AG04450 (cell line): ENCODE results near the gene CCM2. TPM values are rescaled to one million over a fixed set of nuclear protein-coding genes. Genes with fewer than 3 reads are reported as not detected.

Source experiments
- CTCF ChIA-PET: fragments of 300-600, 350-600 bp; formaldehyde crosslinking; extraction: SDS; loops from one replicate; lab custom pipeline; 2022; ENCODE audit warnings: antibody characterized with exemption, inconsistent platforms; lab: Charles Lee
- POLR2A ChIA-PET: fragments of 350-600 bp; formaldehyde crosslinking; extraction: SDS; loops from one replicate; lab custom pipeline; 2021; ENCODE audit warnings: antibody characterized with exemption, inconsistent platforms; lab: Yijun Ruan, JAX
- DNase-seq: peaks from one replicate; pipeline ENCODE4 v3.0.0-alpha.2; 2011; ENCODE audit warnings: low read depth, low spot score
- H3K27ac ChIP-seq: one replicate; pipeline ENCODE4 v1.5.1; 2012; ENCODE audit warnings: low read depth, low read length, control low read depth
- H3K27me3 ChIP-seq: one replicate; pipeline ENCODE4 v1.6.0; 2012; ENCODE audit warnings: low read length; ENCODE audit not compliant: control insufficient read depth, insufficient read depth
- H3K4me3 ChIP-seq: 2 replicates; pipeline ENCODE4 v1.5.1; 2011; ENCODE audit warnings: mild to moderate bottlenecking, low read depth, low read length, control low read depth
- H3K9me3 ChIP-seq: 2 replicates; pipeline ENCODE4 v1.5.1; 2012; ENCODE audit warnings: low read length; ENCODE audit not compliant: control insufficient read depth, insufficient read depth
- CTCF ChIP-seq: IDR thresholded peaks from 2 replicates; pipeline ENCODE4 v1.5.1; 2011; ENCODE audit warnings: low read depth, low read length, control low read depth, inconsistent platforms
- polyA plus RNA-seq: library from polyadenylated mRNA; depleted of rRNA; stranded (reverse); fragments of >200 nt; gene quantifications from 2 replicates; pipeline ENCODE4 v1.2.3, GENCODE V29; 2011

CCM2 gene
- polyA plus RNA-seq, 1 experiment: 24.7 TPM

GRCh38 chr7:44971902-44972441 lies 28.0 kb upstream of the CCM2 start:
- no peak for DNase-seq
- H3K27ac ChIP-seq: no peak overlapping the region
- CTCF ChIA-PET: interaction anchor here (1.1 to 3.4 kb wide), 3 partner anchors 28 to 165 kb away, joined by 3 to 56 read pairs (median 5); partner anchors contain the start of gene CCM2
- peaks cover 6% of the 10 kb centered on the region for H3K27me3 ChIP-seq
- H3K9me3 ChIP-seq: no peaks in the 10 kb centered on the region; the same call in 1 of the 2 replicates
- POLR2A ChIA-PET: interaction anchor here (0.5 kb wide), 1 partner anchor 55 kb away, joined by 3 read pairs; no protein-coding TSS in a partner anchor
- TF ChIP-seq CTCF: no peak
- H3K4me3 ChIP-seq: no peak overlapping the region

GRCh38 chr7:44972562-44972961 lies 27.4 kb upstream of the CCM2 start:
- Histone ChIP-seq H3K27ac (no peak overlapping the region), H3K27me3 (peaks cover 6% of the 10 kb centered on the region), H3K9me3 (no peaks in the 10 kb centered on the region; the same call in 1 of the 2 replicates), H3K4me3 (no peak overlapping the region)
- DNase-seq: no peak
- CTCF ChIA-PET: interaction anchor here (1.1 to 3.4 kb wide), 4 partner anchors 13 to 164 kb away, joined by 3 to 56 read pairs (median 6); partner anchors contain the start of gene CCM2
- POLR2A ChIA-PET: interaction anchor here (0.5 to 0.6 kb wide), 2 partner anchors 55 to 385 kb away, joined by 3 to 6 read pairs; no protein-coding TSS in a partner anchor
- no peak for TF ChIP-seq CTCF

GRCh38 chr7:44973610-44974401 lies 26.2 kb upstream of the CCM2 start:
- Histone ChIP-seq H3K27ac (no peak overlapping the region), H3K9me3 (no peaks in the 10 kb centered on the region; the same call in 1 of the 2 replicates), H3K4me3 (no peak overlapping the region), H3K27me3 (peaks cover 6% of the 10 kb centered on the region)
- DNase-seq: no peak
- CTCF ChIA-PET: interaction anchor here (0.8 to 3.4 kb wide), 12 partner anchors 9 to 163 kb away, joined by 3 to 56 read pairs (median 3); partner anchors contain the start of genes CCM2 and TBRG4
- TF ChIP-seq CTCF: peak; percentile 41
- POLR2A ChIA-PET: no interaction called here

GRCh38 chr7:44974549-44974948 lies 25.5 kb upstream of the CCM2 start:
- Histone ChIP-seq H3K27me3 (peaks cover 6% of the 10 kb centered on the region), H3K4me3 (no peak overlapping the region), H3K9me3 (no peaks in the 10 kb centered on the region; the same call in 1 of the 2 replicates), H3K27ac (no peak overlapping the region)
- ChIA-PET POLR2A (no interaction called here), CTCF (interaction anchor here (1.1 to 3.4 kb wide), 4 partner anchors 8 to 162 kb away, joined by 3 to 56 read pairs (median 3); no protein-coding TSS in a partner anchor)
- no peak for DNase-seq
- no peak for TF ChIP-seq CTCF
